Heart left ventricle (tissue), 16 donors: ENCODE results near the gene SEPTIN3. TPM values are rescaled to one million over a fixed set of nuclear protein-coding genes. Genes with fewer than 3 reads are reported as not detected.

Experiments used
- ATAC-seq, 4 donors: fragments of 200-7000 bp; cut with Tn5 transposase; one replicate each; pipeline ENCODE4 v1.9.1; 2020 to 2022; ENCODE audit warnings: moderate library complexity in 4 of 4, mild to moderate bottlenecking in 3 of 4, moderate number of reproducible peaks in 1 of 4
- DNase-seq, 5 donors: peaks; one replicate each; pipeline ENCODE4 v3.0.0-alpha.2; 2020
- H3K27ac ChIP-seq, 12 donors: fragments of 200-600 bp; sonication (generic) in 4 of 12; one replicate each; pipeline versions ENCODE4 v1.5.0 to v1.8.0; 2016 to 2022; ENCODE audit warnings: mild to moderate bottlenecking in 2 of 12
- H3K27me3 ChIP-seq, 9 donors: fragments of 200-600 bp; sonication (generic) in 2 of 9; one replicate each; pipeline versions ENCODE4 v1.5.1 to v1.8.0; 2016 to 2022; ENCODE audit warnings: mild to moderate bottlenecking in 3 of 9
- H3K36me3 ChIP-seq, 9 donors: fragments of 200-600 bp; sonication (generic) in 2 of 9; one replicate each; pipeline versions ENCODE4 v1.5.0 to v1.8.0; 2018 to 2022; ENCODE audit warnings: mild to moderate bottlenecking in 2 of 9
- H3K4me1 ChIP-seq, 12 donors: fragments of 200-600 bp; sonication (generic) in 4 of 12; one replicate each; pipeline versions ENCODE4 v1.5.0 to v1.8.0; 2016 to 2022; ENCODE audit warnings: mild to moderate bottlenecking in 3 of 12
- H3K4me3 ChIP-seq, 12 donors: fragments of 200-600 bp; sonication (generic) in 4 of 12; one replicate each; pipeline versions ENCODE4 v1.5.0 to v1.8.0; 2017 to 2022; ENCODE audit warnings: mild to moderate bottlenecking in 9 of 12, moderate library complexity in 4 of 12
- H3K9me3 ChIP-seq, 12 donors: fragments of 200-600 bp; sonication (generic) in 4 of 12; one replicate each; pipeline versions ENCODE4 v1.5.0 to v1.8.0; 2016 to 2022; ENCODE audit warnings: mild to moderate bottlenecking in 1 of 12
- POLR2A ChIP-seq, 2 donors: fragments of 450-650 bp; IDR thresholded peaks; one replicate each; pipeline ENCODE4 v1.6.1; 2017; ENCODE audit warnings: antibody characterized with exemption in 2 of 2, mild to moderate bottlenecking in 2 of 2, moderate library complexity in 2 of 2
- WGBS, 4 donors: extraction: QIAGEN DNeasy Blood & Tissue Kit in 2 of 4; methylation state at CpG; one replicate each; pipeline versions ENCODE4 v1.1.5 to v1.1.7; 2013 to 2018; 5-methylcytosine and 5-hydroxymethylcytosine counted together
- intact Hi-C, 10 donors: fragments of 100-400 bp; cut with DNase I; formaldehyde crosslinking; loops; one replicate each; pipeline versions ENCODE4 v1.11.1 to v1.14.2; 2022
- polyA plus RNA-seq, 2 donors: library from polyadenylated mRNA; stranded (reverse); fragments of 200-250 nt; gene quantifications; one replicate each; pipeline ENCODE4 v1.2.3, GENCODE V29; 2013
- total RNA-seq, 9 donors: library from RNA; depleted of rRNA in 2 of 9; stranded (reverse); fragments of >200 nt in 2 of 9; fragmentation: NEBNext Ultra II Directional in 3 of 9; extraction: Animal tissue kit (Norgen Biotek cat#: 25700) in 3 of 9; gene quantifications; one replicate each; pipeline versions ENCODE4 v1.1.0 to v1.2.4, GENCODE V29; 2016 to 2023
- TF ChIP-seq, protein P1 (sequence below), 12 donors: fragments of 200-600 bp; sonication (generic) in 4 of 12; IDR thresholded peaks; one replicate each; pipeline versions ENCODE4 v1.5.0 to v1.8.0; 2018 to 2022; ENCODE audit warnings: antibody characterized with exemption in 12 of 12, mild to moderate bottlenecking in 5 of 12
- donor health status: ischemic (EF 13 %, LVEDD 7.1; RV severe dilation, severe dysfunction).
- donor health status: healthy with polysubstance abuse.
- donor health status: DM: no; HTN: yes; CAD: no.
- donor health status: DM: no; HTN: no; CAD: no.
- donor health status: ischemic (EF 25% LVEDD 6.9; RV normal size, moderate dysfunction).
- donor health status: ischemic (EF 25% LVEDD 5.7; RV mildly dilated, moderate dysfunction).
- donor health status: healthy.
- donor health status: DM: yes; HTN: yes; CAD: no.
- donor health status: ischemic (EF 35%, LVEDD 5.7; RV mildly dilated, moderate dysfunction).
- donor health status: nonischemic (EF 11% LVEDD 7.7; RV severe dilation, severe dysfunction).
- donor health status: DM: yes; HTN: yes; CAD: no.
- donor health status: PGD.
- donor health status: ischemic (EF 29% LVEDD 5.4; RV normal size, mild dysfunction).
- donor health status: nonischemic (EF 23%, LVEDD 6.1; RV moderate dilation, normal function).

Gene SEPTIN3
- total and polyA plus RNA-seq, 11 donors = 0.03 to 0.53 (median 0.13) TPM; not detected in 3

DNA sequence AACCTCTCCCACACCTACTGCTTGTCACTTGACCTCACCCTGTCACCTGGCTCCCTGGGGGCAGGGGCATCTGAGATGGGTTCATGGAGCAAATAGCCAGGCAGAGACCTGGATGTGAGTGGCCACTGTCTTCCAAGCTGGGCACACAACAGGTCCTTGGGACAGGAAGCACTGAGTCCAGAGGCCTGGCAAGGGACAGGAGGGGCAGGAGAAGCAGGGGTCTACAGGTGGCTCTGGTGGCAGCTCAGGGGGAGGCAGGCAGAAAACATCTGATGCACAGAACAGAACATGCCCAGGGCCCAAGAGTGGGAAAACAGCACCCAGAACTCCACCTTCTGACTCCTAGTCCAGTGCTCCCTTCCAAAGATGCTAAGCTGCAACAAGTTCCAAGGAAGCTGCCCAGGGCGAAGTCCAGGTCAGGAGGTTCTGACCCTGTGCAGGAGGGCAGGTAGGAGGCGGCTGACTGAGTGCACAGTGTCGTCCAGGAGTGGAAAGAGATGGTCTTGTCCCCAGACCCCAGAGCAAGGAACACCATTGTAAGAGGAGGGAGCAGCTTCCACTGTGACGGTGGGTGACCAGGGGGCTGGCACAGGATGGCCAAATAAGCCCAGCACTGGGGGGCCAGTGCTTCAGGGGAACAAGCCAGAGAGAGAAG is 46.2 kb upstream of the SEPTIN3 start:
- H3K4me3 ChIP-seq = no peak overlapping the region
- DNase-seq (no peak), ATAC-seq (no peak)
- H3K4me1 ChIP-seq = peaks cover 0 to 37% (median 14%) of the 10 kb centered on the region in 12 donors
- TF ChIP-seq, protein P1, sequence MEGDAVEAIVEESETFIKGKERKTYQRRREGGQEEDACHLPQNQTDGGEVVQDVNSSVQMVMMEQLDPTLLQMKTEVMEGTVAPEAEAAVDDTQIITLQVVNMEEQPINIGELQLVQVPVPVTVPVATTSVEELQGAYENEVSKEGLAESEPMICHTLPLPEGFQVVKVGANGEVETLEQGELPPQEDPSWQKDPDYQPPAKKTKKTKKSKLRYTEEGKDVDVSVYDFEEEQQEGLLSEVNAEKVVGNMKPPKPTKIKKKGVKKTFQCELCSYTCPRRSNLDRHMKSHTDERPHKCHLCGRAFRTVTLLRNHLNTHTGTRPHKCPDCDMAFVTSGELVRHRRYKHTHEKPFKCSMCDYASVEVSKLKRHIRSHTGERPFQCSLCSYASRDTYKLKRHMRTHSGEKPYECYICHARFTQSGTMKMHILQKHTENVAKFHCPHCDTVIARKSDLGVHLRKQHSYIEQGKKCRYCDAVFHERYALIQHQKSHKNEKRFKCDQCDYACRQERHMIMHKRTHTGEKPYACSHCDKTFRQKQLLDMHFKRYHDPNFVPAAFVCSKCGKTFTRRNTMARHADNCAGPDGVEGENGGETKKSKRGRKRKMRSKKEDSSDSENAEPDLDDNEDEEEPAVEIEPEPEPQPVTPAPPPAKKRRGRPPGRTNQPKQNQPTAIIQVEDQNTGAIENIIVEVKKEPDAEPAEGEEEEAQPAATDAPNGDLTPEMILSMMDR (IDR thresholded peaks at IDR 0.05) = no peak
- no peak for TF ChIP-seq POLR2A (IDR thresholded peaks at IDR 0.05)
- no peaks in the 10 kb centered on the region for H3K36me3 ChIP-seq
- intact Hi-C loops = no loop called here
- H3K27ac ChIP-seq = no peak overlapping the region
- H3K27me3 ChIP-seq = peaks cover 0 to 27% (median 10%) of the 10 kb centered on the region in 9 donors
- WGBS, 4 donors = 95 to 96% (median 96%) methylated on average over 4 of the region's 4 CpGs
- H3K9me3 ChIP-seq = no peaks in the 10 kb centered on the region

DNA sequence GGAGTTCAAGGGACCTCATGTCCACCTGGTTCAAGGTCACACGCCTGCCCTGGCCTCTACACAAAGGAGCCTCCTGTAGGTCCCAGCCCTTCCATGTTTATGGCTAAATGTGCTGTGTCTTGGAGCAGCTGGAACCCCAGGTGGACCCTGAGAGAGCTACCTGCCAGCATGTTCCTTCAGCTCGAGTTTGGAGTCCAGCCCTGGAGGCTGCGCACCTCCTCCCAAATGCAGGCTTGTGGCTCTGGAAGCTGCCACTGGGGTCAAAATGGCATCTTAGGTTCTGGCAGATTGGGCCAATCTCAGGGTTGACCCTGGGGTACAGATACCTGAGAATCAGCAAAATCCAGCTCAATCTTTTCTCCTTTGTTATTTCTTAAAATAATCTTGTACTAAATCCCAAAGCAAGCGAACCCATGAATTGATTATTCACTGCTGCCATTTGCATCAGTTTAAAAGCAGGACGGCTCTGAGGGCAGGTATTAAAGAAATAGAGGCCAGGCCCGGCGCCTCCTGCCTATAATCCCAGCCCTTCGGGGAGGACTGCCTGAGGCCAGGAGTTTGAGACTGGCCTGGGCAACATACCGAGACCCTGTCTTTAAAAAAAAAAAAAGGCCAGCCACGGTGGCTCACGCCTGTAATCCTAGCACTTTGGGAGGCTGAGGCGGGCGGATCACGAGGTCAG is 45.5 kb upstream of the SEPTIN3 start:
- Histone ChIP-seq H3K9me3 (no peaks in the 10 kb centered on the region), H3K27ac (no peak overlapping the region), H3K36me3 (no peaks in the 10 kb centered on the region), H3K4me1 (peaks cover 0 to 31% (median 13%) of the 10 kb centered on the region in 12 donors), H3K27me3 (peaks cover 0 to 23% (median 10%) of the 10 kb centered on the region in 9 donors), H3K4me3 (no peak overlapping the region)
- DNase-seq = no peak
- no peak for TF ChIP-seq POLR2A (IDR thresholded peaks at IDR 0.05)
- TF ChIP-seq, protein P1 (IDR thresholded peaks at IDR 0.05) = no peak
- ATAC-seq = no peak
- WGBS, 4 donors = 93 to 95% (median 95%) methylated on average over 13 to 14 of the region's 14 CpGs
- intact Hi-C loops = no loop called here

DNA sequence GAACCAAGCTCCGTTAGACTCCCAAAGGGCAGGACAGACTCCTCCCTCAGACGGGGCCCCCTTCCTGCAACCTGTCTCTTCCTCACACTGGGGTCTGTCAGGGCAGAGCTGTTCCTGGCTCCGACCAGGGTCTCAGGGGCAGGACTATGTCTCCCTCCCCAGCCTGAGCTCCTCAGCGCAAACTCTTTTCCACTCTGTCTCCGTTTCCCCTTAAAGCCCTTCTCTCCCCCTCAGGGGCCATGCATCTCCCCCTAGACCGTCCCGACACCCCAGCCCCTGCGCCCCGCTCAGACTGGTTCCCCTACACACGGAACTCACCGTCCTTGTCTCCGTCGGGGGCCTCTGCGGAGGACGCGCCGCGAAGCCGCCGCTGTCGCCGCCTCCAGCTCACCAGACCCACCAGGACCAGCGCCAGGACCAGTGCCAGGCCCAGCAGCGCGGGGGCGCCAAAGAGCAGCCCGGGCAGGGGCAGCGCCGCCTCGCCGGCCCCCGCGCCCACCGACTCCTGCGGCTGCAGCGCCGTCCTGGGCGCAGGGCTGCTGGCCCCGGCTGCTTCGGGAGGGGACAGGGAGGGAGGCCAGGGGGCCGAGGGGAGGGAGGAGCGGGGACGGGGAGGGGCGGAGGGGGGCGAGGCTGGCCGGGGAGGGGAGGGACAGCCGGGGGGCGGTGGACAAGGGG is 43.3 kb upstream of the SEPTIN3 start:
- peaks cover 0 to 12% (median 2%) of the 10 kb centered on the region in 12 donors for H3K4me1 ChIP-seq
- H3K27ac ChIP-seq = peak overlapping the region in 1 of 12 donors; percentile 5
- 7 to 18% (median 8%) methylated on average over 21 to 45 of the region's 48 CpGs for WGBS, 4 donors
- DNase-seq (peak; percentile 46 to 85 (median 65)), ATAC-seq (peak in 3 of 4 donors; percentile 61 to 78 (median 67))
- intact Hi-C loops = no loop called here
- peaks cover 0 to 22% (median 10%) of the 10 kb centered on the region in 9 donors for H3K27me3 ChIP-seq
- peak overlapping the region in 11 of 12 donors; percentile 7 to 57 (median 38) for H3K4me3 ChIP-seq
- H3K36me3 ChIP-seq = no peaks in the 10 kb centered on the region
- TF ChIP-seq, protein P1 (IDR thresholded peaks at IDR 0.05) = peak; percentile 43 to 78 (median 60)
- no peak for TF ChIP-seq POLR2A (IDR thresholded peaks at IDR 0.05)
- no peaks in the 10 kb centered on the region for H3K9me3 ChIP-seq

DNA sequence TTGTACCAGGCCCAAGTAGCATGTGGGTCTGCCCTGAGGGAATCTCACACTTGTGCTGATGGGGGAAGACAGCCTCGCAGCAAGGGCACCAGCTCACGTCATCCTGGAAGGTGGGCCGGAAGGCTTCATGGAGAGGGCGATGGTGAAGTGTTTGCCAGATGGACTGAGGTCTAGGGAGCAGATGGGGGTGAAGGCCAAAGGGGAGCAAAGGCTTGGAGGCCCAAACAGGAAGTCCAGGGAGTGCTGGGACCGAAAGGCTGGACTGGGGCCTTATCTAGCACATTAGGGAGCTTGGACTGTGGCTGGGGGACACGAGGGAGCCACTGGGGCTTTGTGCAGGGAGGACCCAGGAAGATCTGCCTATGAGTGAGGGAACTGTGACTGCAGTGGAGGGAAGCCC is 41.4 kb upstream of the SEPTIN3 start:
- Histone ChIP-seq H3K36me3 (no peaks in the 10 kb centered on the region), H3K4me3 (no peak overlapping the region), H3K27ac (no peak overlapping the region), H3K4me1 (peaks cover 0 to 12% (median 2%) of the 10 kb centered on the region in 12 donors), H3K9me3 (no peaks in the 10 kb centered on the region), H3K27me3 (peaks cover 0 to 22% (median 10%) of the 10 kb centered on the region in 9 donors)
- WGBS, 4 donors = 73 to 83% (median 78%) methylated on average over 6 of the region's 6 CpGs
- DNase-seq = no peak
- ATAC-seq = no peak
- TF ChIP-seq, protein P1 (IDR thresholded peaks at IDR 0.05) = no peak
- no peak for TF ChIP-seq POLR2A (IDR thresholded peaks at IDR 0.05)
- intact Hi-C loops = no loop called here
